Activated CD4-positive, CD25-positive, alpha-beta regulatory T cell (primary cell): ENCODE measurements around the gene CELF2.

Experiments
- DNase-seq, 4 experiments: peaks; one replicate each; lab custom pipeline; 2025; lab: John Stamatoyannopoulos, UW

The CELF2 gene

GRCh38 chr10:11270135-11270857 is 252.6 kb downstream of the CELF2 start:
- peak; percentile 41 to 65 (median 42) for DNase-seq

- DNase-seq: no peak
Measured at GRCh38 chr10:11270858-11271179, 253.1 kb downstream of the CELF2 start.

- no peak for DNase-seq
Measured at GRCh38 chr10:11272915-11273389, 255.3 kb downstream of the CELF2 start.

- no peak for DNase-seq
Measured at GRCh38 chr10:11274452-11274851, 256.8 kb downstream of the CELF2 start.

- no peak for DNase-seq
Measured at GRCh38 chr10:11275651-11276050, 258.0 kb downstream of the CELF2 start.

GRCh38 chr10:11276449-11276990 is 258.8 kb downstream of the CELF2 start:
- DNase-seq: no peak

- no peak for DNase-seq
Measured at GRCh38 chr10:11279314-11279713, 261.6 kb downstream of the CELF2 start.

- DNase-seq: no peak
Measured at GRCh38 chr10:11280187-11280932, 262.7 kb downstream of the CELF2 start.

- no peak for DNase-seq
Measured at GRCh38 chr10:11282156-11282555, 264.5 kb downstream of the CELF2 start.

- no peak for DNase-seq
Measured at GRCh38 chr10:11282661-11283060, 265.0 kb downstream of the CELF2 start.

- no peak for DNase-seq
Measured at GRCh38 chr10:11284291-11285085, 266.8 kb downstream of the CELF2 start.

GRCh38 chr10:11285171-11285570 is 267.5 kb downstream of the CELF2 start:
- no peak for DNase-seq

- DNase-seq: no peak
Measured at GRCh38 chr10:11286261-11286852, 268.7 kb downstream of the CELF2 start.

- DNase-seq: no peak
Measured at GRCh38 chr10:11288302-11288701, 270.6 kb downstream of the CELF2 start.

- no peak for DNase-seq
Measured at GRCh38 chr10:11290156-11290890, 272.7 kb downstream of the CELF2 start.

- no peak for DNase-seq
Measured at GRCh38 chr10:11292576-11293302, 275.1 kb downstream of the CELF2 start.

GRCh38 chr10:11293332-11293731 is 275.7 kb downstream of the CELF2 start:
- DNase-seq: no peak

- DNase-seq: no peak
Measured at GRCh38 chr10:11294831-11295450, 277.3 kb downstream of the CELF2 start.

GRCh38 chr10:11295492-11295891 is 277.8 kb downstream of the CELF2 start:
- DNase-seq: no peak

- no peak for DNase-seq
Measured at GRCh38 chr10:11297136-11297535, 279.5 kb downstream of the CELF2 start.
